Measurements from ENCODE around the gene PLOD2.
"Not testable (repeated sequence)": the region's sequence is repeated elsewhere in the genome, so short reads cannot be mapped to it uniquely, and the experiment has no call there.

PLOD2 gene

GRCh38 chr3:146134348-146135117 is 26.5 kb downstream of the PLOD2 start:
- peak; percentile 62 for DNase-seq

GRCh38 chr3:146133441-146133840 is 27.5 kb downstream of the PLOD2 start:
- DNase-seq = peak; percentile 19

- DNase-seq = no peak
Measured at GRCh38 chr3:146131616-146132410, 29.2 kb downstream of the PLOD2 start.

DNA sequence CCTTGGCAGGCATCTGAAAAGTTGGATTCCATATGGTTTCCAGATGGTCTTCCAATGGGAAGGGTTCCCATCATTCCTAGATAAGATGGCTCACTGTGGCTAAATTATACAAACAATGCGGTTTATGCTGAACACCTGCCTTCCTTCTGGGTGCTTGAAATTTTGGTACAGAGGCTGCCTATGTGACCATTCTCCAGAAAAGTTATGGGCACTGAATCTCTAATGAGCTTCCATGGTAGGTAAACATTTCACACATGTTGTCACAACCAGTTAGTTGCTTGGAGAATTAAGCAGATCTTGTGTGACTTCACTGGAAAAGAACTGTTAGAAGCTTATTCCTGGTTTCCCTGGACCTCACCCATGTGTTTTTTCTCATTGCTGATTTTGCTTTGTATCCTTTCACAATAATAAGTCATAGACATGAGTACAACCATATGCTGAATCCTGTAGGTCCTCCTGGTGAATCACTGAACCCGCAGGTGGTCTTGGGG is 30.1 kb downstream of the PLOD2 start:
- DNase-seq = no peak

- no peak for DNase-seq
Measured at GRCh38 chr3:146129750-146130149, 31.2 kb downstream of the PLOD2 start.

DNA sequence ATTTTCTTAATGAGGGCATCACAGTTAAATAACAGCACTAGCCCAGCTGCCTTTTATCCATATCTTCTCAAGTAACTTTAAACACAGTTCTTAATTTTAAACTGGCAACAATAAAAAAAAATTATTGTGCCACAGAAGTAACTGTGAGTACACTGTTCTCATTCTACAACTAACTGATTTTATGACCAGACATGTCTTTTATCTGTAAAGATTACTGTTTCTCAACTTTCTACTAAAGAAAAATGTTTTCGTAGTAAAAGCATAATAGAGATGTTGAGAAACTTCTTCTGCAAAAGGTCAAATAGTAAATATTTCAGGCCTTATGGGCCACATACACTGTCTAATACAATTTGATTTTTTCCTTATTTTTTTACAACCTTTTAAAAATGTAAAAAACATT is 32.0 kb downstream of the PLOD2 start:
- no peak for DNase-seq

GRCh38 chr3:146128179-146128578 is 32.8 kb downstream of the PLOD2 start:
- no peak for DNase-seq

GRCh38 chr3:146125951-146126350 is 35.0 kb downstream of the PLOD2 start:
- DNase-seq = peak; percentile 83

GRCh38 chr3:146124126-146124801 is 36.7 kb downstream of the PLOD2 start:
- no peak for DNase-seq

GRCh38 chr3:146117406-146118285 is 43.3 kb downstream of the PLOD2 start:
- DNase-seq = peak; percentile 67

- DNase-seq = no peak
Measured at GRCh38 chr3:146115619-146116018, 45.4 kb downstream of the PLOD2 start.

- not testable (repeated sequence) for DNase-seq
Measured at GRCh38 chr3:146113804-146114203, 47.2 kb downstream of the PLOD2 start.

DNA sequence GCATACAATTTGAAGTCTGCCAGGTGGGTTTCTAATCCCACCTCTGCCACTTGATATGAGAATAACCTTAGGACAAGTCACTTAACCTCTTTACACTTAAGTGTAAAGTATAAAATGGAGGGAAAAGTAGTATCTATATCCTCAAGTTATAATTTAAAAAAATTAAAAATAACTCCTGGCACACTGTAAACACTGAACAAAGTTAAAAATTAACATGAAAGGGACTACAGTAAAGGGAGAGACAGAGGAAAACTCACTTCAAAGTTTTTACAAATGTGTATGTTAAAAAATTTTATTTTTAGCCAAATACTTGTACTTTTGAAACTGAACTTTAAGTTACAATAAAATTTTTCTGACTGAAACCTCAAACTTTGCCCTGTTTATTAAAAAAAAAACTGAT is 49.6 kb downstream of the PLOD2 start:
- no peak for DNase-seq

DNA sequence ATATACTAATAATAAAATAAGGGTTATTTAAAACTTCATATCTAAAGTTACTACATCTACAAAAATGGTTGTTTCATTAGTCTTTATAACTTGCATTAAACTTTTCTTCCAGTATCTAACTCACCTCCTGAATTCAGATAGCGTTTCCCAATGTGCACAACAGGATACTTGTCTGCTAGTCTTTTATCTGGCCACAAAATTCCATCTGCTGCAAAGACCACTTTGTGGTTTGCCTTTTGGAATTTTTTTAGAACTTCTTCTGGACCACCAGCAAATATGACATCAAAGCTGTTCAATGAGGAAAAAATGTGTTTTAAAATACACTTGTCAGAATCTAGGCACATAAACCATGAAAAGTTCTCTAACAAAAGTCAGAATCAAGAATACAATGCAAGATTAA is 50.8 kb downstream of the PLOD2 start:
- DNase-seq = no peak

DNA sequence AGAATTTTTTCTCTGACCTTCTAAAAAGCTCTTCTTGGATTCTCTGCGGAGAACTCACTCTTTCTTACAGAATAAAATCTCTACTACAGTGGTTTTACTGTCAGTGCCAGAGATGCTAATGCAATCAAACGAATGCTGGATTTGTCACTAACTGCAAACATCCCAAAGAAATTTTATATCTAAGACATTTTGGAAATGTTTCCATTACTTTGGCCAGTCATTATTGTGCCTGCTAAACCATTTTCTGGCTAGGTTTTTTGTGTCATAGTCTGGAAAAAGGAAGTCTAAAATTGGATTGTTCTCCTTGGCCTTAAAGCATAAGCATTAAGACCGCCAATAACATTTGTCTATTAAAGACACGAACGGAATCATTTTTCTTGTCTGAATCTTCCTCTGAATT is 54.0 kb downstream of the PLOD2 start:
- peak; percentile 26 for DNase-seq

DNA sequence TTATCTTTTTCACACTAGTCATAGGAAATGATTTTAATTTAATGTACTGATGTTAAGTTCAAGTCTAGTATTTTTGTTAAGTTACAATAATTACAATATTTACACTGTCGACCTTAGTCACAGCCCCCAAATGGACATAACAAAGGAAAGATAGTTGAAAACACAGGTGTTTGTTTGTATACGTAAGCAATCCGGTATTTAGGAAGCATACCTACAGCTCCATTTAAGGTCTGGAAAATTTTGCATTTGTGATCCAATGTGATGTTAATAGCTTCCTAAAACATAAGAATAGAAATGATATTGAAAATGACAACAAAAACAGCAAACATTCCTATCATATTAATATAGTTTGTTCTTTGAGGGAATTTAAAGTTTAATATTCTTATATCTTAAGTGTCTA is 56.9 kb downstream of the PLOD2 start:
- DNase-seq = no peak

DNA sequence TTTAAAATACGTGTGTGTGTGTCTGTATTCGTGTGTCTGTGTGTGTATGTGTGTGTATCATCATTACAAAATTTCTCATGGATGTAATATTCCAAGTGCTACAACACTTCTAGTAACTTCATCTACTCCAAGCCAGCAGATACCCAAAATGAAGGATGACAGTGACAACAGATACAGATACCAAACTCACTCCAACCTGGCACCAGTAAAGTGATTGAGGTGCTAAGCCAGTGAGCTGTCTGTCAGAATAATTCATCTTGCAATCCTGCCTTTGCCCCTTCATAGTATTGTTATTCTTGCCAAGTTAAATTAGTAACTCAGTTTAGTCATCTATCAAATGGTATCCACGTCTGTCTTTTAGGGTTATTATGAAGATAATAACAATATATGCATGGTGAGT is 58.1 kb downstream of the PLOD2 start:
- DNase-seq = peak; percentile 60

- no peak for DNase-seq
Measured at GRCh38 chr3:146101538-146101937, 59.4 kb downstream of the PLOD2 start.

- DNase-seq = no peak
Measured at GRCh38 chr3:146100825-146101444, 60.0 kb downstream of the PLOD2 start.

DNA sequence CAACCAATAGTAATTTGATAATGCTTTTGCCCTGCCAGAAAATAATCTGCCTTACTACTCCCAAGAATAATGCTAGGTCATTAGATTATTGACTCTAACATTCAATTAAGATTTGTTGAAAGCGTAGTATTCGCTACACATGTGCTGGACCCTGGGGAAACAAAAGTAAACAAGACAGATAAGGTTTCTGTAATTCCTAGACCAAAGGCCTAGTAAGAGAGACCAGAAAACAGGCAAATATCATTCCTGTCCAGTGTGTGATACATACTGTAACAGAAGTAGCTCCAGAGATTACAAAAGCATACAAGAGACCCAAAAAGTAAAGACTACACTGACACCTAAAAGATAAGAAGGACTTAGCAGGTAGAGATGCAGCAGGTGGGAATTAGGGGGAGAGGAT is 60.8 kb downstream of the PLOD2 start:
- no peak for DNase-seq

DNA sequence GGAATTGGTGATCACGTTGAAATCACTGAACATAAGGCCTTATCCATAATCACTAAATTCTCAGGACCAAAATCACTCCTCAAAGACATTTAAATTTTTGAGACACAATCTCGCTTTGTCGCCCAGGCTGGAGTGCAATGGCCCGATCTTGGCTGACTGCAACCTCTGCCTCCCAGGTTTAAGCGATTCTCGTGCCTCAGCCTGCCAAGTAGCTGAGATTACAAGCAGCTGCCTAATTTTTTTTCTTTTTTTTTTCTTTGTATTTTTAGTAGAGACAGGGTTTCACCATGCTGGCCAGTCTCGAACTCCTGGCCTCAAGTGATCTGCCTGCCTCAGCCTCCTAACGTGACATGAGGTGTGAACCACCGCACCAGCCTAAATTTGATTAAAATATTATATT is 61.7 kb downstream of the PLOD2 start:
- no peak for DNase-seq

GRCh38 chr3:146093896-146094295 is 67.1 kb downstream of the PLOD2 start:
- no peak for DNase-seq
